ENCODE results near the gene GSTM3.

DNA sequence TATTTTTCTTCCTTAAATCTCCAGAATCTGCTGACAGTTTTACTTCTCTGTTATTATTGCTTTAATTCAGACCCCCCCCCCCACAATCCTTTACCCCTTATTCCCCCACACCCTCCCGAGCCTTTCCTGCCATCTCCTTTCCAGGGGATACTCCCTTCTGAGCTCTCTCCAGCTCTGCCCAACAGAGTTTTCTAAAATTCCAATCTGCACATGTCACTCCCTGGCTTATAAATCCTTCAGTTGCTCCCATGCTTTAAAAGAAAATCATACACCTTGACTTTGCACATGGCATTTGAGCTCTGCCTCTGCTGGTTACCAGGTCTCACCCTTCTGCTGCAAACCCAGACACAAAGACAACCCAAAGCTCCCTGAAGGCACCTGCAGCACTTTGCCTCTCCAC is 34.6 kb upstream of the GSTM3 start:
- no peak for TF ChIP-seq CTCF (IDR thresholded peaks at IDR 0.05)
- TF ChIP-seq ZFX (IDR thresholded peaks at IDR 0.05; ENCODE audit: borderline replicate concordance) = no peak

Measured in 22Rv1 (cell line).